Small intestine (tissue), 7 donors: ENCODE results near the gene ZNHIT2. TPM values are rescaled to one million over a fixed set of nuclear protein-coding genes. Genes with fewer than 3 reads are reported as not detected.

Experiments used
- DNase-seq, 2 donors: peaks; one replicate each; pipeline versions ENCODE4 v3.0.0 to v3.0.0-alpha.2; 2013
- FAIRE-seq: peaks from 2 replicates; lab custom pipeline; 2012; peaks lifted over from hg19 to GRCh38; lab: Jason Lieb, UNC
- H3K27ac ChIP-seq, 3 donors: one replicate each; pipeline ENCODE4 v1.5.1; 2013; ENCODE audit warnings: low read length in 2 of 3, mild to moderate bottlenecking in 2 of 3, control low read depth in 1 of 3, inconsistent platforms in 1 of 3, low read depth in 1 of 3, moderate library complexity in 1 of 3
- H3K27me3 ChIP-seq, 3 donors: one replicate each; pipeline ENCODE4 v1.6.1; 2013; ENCODE audit warnings: low read length in 3 of 3, inconsistent platforms in 1 of 3; ENCODE audit not compliant: control insufficient read depth in 3 of 3, insufficient read depth in 3 of 3
- H3K36me3 ChIP-seq, 3 donors: one replicate each; pipeline ENCODE4 v1.6.1; 2013; ENCODE audit warnings: low read length in 3 of 3, inconsistent platforms in 1 of 3, low read depth in 1 of 3, mild to moderate bottlenecking in 1 of 3, moderate library complexity in 1 of 3; ENCODE audit not compliant: control insufficient read depth in 3 of 3, insufficient read depth in 2 of 3
- H3K4me1 ChIP-seq, 3 donors: one replicate each; pipeline ENCODE4 v1.6.1; 2013; ENCODE audit warnings: low read length in 2 of 3, inconsistent platforms in 1 of 3, low read depth in 1 of 3, mild to moderate bottlenecking in 1 of 3, moderate library complexity in 1 of 3; ENCODE audit not compliant: control insufficient read depth in 3 of 3, insufficient read depth in 2 of 3
- H3K4me3 ChIP-seq, 3 donors: one replicate each; pipeline ENCODE4 v1.5.1; 2013; ENCODE audit warnings: low read length in 3 of 3, control low read depth in 1 of 3, inconsistent platforms in 1 of 3, low read depth in 1 of 3, mild to moderate bottlenecking in 1 of 3, moderate library complexity in 1 of 3
- H3K9me3 ChIP-seq, 2 donors: one replicate each; pipeline ENCODE4 v1.6.1; 2013; ENCODE audit warnings: low read depth in 1 of 2, low read length in 1 of 2; ENCODE audit not compliant: control insufficient read depth in 2 of 2, insufficient read depth in 1 of 2
- WGBS, 3 donors: extraction: QIAGEN DNeasy Blood & Tissue Kit; methylation state at CpG; one replicate each; pipeline ENCODE4 v1.1.7; 2013; 5-methylcytosine and 5-hydroxymethylcytosine counted together
- polyA plus RNA-seq, 4 donors: library from polyadenylated mRNA; stranded (reverse) in 3 of 4; unstranded in 1 of 4; fragments of 200-250 nt in 3 of 4; fragments of 120-200 nt in 1 of 4; gene quantifications; one replicate each; pipeline versions ENCODE4 v1.2.1 to v1.2.3, GENCODE V29; 2013
- donor health status: healthy with polysubstance abuse.
- donor health status: control.
- donor health status: control.
- donor health status: Bipolar disorder and iron deficiency.
- donor health status: healthy.

The ZNHIT2 gene
- polyA plus RNA-seq, 4 donors, result 7.7 to 13.6 (median 13.0) TPM

DNA sequence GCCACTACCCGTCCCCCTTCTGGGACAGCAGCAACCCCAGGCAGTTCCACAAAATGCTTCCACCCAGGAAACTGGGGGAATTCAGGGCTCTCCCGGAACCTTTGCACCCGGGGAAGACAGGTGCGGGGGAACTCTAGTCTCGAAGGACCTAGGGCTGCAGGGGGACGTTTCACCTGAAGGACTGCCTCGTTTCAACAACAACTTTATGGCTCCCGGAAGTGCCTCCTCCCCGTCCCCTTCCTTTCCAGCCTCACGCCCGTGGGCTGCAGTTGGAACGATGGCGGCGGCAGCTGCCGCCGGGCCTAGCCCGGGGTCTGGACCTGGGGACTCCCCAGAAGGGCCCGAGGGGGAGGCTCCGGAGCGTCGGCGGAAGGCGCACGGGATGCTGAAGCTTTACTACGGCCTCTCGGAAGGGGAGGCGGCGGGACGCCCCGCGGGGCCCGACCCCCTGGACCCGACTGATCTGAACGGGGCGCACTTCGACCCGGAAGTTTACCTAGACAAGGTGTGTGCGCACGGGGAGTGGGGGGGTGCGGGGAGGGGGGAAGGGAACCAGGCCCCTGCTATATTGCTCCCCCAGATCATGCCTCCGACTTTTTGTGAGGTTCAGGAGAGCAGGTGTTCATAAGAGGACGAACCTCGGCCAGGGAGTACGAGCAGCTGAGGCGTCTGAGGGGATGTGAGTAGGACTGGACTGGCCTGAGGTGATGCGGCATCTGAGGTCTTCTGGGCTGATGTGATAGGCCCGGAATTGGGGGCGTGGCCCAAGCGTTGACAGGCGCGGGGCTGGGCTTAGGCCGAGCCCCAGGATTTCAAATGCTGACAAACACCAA, 21.3 kb downstream of the ZNHIT2 start, which contains the start of gene VPS51:
TSS of gene VPS51 (plus strand) at position 241 of the 833 bp plus-strand sequence. CDS start at position 278, 37 bp downstream.
- Histone ChIP-seq H3K27me3 (no peaks in the 10 kb centered on the region), H3K4me1 (peaks cover 0 to 15% (median 3%) of the 10 kb centered on the region in 3 donors), H3K4me3 (peak within 1 kb of the TSS; percentile 70 to 77 (median 76)), H3K27ac (peak within 1 kb of the TSS; percentile 83 to 97 (median 85)), H3K9me3 (no peaks in the 10 kb centered on the region), H3K36me3 (peaks cover 0 to 24% (median 0%) of the 10 kb centered on the region in 3 donors)
- DNase-seq (peak; percentile 94 to 95), FAIRE-seq (no peak)
- 1% methylated on average over 31 to 52 of the region's 52 CpGs for WGBS, 3 donors

DNA sequence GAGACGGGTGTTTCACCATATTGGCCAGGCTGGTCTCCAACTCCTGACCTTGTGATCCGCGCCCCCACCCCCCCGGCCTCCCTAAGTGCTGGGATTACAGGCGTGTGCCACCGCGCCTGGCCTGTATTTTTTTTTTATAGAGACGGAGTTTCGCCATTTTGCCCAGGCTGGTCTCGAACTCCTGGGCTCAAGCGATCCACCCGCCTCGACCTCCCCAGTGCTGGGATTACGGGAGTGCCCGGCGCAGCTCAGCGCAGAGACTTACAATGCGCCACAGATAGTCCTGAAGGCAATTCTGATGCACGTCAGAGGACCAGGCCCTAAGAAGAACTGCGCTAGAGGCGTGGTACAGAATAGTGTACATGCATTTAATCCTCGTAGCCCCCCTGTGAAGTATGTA, 22.1 kb downstream of the ZNHIT2 start:
- H3K27ac ChIP-seq, result peak overlapping the region in 2 of 3 donors; percentile 85 to 97
- peaks cover 0 to 24% (median 0%) of the 10 kb centered on the region in 3 donors for H3K36me3 ChIP-seq
- FAIRE-seq, result no peak

DNA sequence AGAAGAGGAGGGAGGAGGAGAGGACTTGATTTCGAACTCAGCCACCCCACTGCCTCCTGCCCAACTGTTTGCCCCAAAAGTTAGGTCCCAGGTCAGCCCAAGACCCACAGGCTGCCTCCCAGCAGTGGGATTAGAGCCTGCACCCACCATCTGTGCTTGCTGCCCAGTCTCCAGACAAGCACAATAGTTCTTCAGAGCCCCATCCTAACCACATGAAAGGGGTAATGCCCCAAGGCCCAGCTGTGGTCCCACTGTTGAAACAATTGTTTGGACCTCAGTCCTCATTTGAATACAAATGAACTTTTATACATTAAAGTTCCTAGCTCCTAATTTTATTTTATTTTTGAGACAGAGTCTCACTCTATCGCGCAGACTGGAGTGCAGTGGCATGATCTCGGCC, 26.9 kb downstream of the ZNHIT2 start:
- no peak overlapping the region for H3K27ac ChIP-seq
- FAIRE-seq (no peak), DNase-seq (no peak)
- WGBS, 3 donors, result 94 to 99% (median 95%) methylated on average over 4 of the region's 4 CpGs
- no peaks in the 10 kb centered on the region for H3K9me3 ChIP-seq
- H3K4me3 ChIP-seq, result no peak overlapping the region
- H3K4me1 ChIP-seq, result peaks cover 0 to 6% (median 0%) of the 10 kb centered on the region in 3 donors
- no peaks in the 10 kb centered on the region for H3K27me3 ChIP-seq
- H3K36me3 ChIP-seq, result peaks cover 7 to 43% (median 11%) of the 10 kb centered on the region in 3 donors

More for the DNA sequence above, 22.1 kb downstream of the ZNHIT2 start:
- no peak for DNase-seq
- peak overlapping the region in 1 of 3 donors; percentile 70 for H3K4me3 ChIP-seq
- H3K27me3 ChIP-seq, result no peaks in the 10 kb centered on the region
- H3K4me1 ChIP-seq, result peaks cover 0 to 15% (median 3%) of the 10 kb centered on the region in 3 donors
- H3K9me3 ChIP-seq, result no peaks in the 10 kb centered on the region
- 76 to 81% (median 79%) methylated on average over 22 of the region's 22 CpGs for WGBS, 3 donors

DNA sequence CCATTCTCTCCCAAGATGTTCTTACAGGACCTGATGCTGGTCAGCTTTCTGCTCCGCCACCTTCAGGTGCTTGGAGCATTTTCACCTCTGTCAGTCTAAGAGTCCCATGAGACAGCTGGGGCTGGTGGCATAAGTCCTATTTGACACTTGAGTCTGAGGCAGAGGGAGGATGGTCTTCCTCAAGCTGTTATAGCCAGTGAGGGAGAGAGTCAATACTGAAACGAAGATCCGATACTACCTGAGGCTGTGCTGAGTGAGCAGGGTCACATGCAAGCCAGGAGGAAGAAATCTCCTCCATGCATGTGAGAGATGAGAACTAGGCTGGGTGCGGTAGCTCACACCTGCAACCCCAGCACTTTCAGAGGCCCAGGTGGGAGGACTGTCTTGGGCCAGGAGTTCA, 27.9 kb downstream of the ZNHIT2 start:
- FAIRE-seq (no peak), DNase-seq (no peak)
- H3K4me3 ChIP-seq, result no peak overlapping the region
- H3K4me1 ChIP-seq, result peaks cover 0 to 11% (median 2%) of the 10 kb centered on the region in 3 donors
- no peaks in the 10 kb centered on the region for H3K9me3 ChIP-seq
- H3K36me3 ChIP-seq, result peaks cover 7 to 50% (median 11%) of the 10 kb centered on the region in 3 donors
- H3K27ac ChIP-seq, result no peak overlapping the region
- WGBS, 3 donors, result 87 to 92% (median 91%) methylated on average over 4 of the region's 4 CpGs
- no peaks in the 10 kb centered on the region for H3K27me3 ChIP-seq

DNA sequence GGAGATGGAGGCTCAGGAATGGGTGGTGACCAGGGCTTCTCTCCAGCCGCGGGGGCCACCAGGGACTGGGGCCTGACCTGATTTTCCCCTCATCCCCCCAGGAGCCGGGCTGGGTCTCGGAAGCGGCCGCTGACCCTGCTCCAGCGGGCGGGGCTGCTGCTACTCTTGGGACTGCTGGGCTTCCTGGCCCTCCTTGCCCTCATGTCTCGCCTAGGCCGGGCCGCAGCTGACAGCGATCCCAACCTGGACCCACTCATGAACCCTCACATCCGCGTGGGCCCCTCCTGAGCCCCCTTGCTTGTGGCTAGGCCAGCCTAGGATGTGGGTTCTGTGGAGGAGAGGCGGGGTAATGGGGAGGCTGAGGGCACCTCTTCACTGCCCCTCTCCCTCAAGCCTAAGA, 29.7 kb downstream of the ZNHIT2 start:
- peaks cover 7 to 50% (median 11%) of the 10 kb centered on the region in 3 donors for H3K36me3 ChIP-seq
- WGBS, 3 donors, result 94 to 95% (median 95%) methylated on average over 15 of the region's 15 CpGs

DNA sequence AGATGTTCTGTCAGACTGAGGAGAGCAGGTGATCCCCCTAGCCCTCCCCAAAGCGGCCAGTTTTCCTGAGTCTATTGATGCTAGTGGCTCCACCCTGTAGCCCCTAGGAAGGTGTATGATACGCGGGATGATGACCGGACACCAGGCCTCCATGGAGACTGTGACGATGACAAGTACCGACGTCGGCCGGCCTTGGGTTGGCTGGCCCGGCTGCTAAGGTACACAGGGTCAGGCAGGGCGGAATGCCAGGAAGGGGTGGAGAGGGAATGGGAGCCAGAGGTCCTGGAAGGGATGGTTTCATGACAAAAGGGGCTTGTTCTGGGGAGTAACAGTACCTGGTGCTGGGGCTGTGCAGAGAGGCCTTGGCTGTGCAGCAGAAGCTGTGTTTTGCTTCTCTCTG, 30.3 kb downstream of the ZNHIT2 start:
- 94 to 96% (median 95%) methylated on average over 11 of the region's 11 CpGs for WGBS, 3 donors
- no peak for FAIRE-seq
- no peaks in the 10 kb centered on the region for H3K27me3 ChIP-seq
- no peaks in the 10 kb centered on the region for H3K9me3 ChIP-seq
- H3K27ac ChIP-seq, result no peak overlapping the region
- DNase-seq, result no peak
- no peak overlapping the region for H3K4me3 ChIP-seq
- peaks cover 7 to 50% (median 11%) of the 10 kb centered on the region in 3 donors for H3K36me3 ChIP-seq
- peaks cover 0 to 22% (median 2%) of the 10 kb centered on the region in 3 donors for H3K4me1 ChIP-seq

More for the DNA sequence above, 29.7 kb downstream of the ZNHIT2 start:
- no peaks in the 10 kb centered on the region for H3K27me3 ChIP-seq
- FAIRE-seq, result no peak
- DNase-seq, result no peak
- peaks cover 0 to 19% (median 2%) of the 10 kb centered on the region in 3 donors for H3K4me1 ChIP-seq
- no peak overlapping the region for H3K4me3 ChIP-seq
- no peak overlapping the region for H3K27ac ChIP-seq
- no peaks in the 10 kb centered on the region for H3K9me3 ChIP-seq

DNA sequence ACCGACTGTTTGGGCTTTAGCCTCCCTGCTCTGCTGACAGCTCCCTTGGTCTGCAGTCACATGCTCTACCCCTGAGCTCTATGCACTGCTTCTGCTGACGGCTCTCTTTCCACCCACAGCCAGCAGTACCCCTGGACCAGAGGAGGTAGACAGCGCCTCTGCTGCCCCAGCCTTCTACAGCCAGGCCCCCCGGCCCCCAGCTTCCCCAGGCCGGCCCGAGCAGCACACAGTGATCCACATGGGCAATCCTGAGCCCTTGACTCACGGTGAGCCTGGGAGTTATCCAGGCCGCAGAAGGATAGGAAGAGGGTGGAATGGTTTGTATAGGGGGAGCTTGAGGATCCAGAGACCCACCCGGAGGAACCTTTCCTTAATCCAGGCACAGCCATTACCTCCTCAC, 30.7 kb downstream of the ZNHIT2 start:
- no peak overlapping the region for H3K27ac ChIP-seq
- no peaks in the 10 kb centered on the region for H3K9me3 ChIP-seq
- peaks cover 7 to 51% (median 11%) of the 10 kb centered on the region in 3 donors for H3K36me3 ChIP-seq
- H3K27me3 ChIP-seq, result no peaks in the 10 kb centered on the region
- DNase-seq (no peak), FAIRE-seq (no peak)
- H3K4me3 ChIP-seq, result no peak overlapping the region
- WGBS, 3 donors, result 93 to 97% (median 95%) methylated on average over 9 of the region's 9 CpGs
- peaks cover 0 to 22% (median 2%) of the 10 kb centered on the region in 3 donors for H3K4me1 ChIP-seq

DNA sequence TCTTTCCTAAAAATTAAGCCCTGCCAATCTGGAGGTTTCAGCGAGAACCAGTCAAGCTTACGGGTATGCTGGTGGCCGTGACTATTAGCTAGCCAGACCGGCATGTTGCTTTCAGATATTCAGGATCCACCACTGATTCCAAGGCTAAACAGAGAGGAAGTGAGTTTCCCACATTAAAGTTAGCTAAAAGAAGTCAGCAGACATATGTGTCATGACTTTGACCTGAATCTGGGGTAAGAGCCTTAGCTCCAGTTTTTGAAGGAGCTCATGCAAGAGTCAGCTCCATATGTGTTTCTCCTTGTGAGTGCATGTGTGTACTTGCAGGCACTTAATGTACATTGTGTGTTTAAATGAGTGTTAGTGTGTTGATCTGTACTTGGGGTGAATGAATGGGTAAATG, 32.1 kb downstream of the ZNHIT2 start:
- FAIRE-seq, result no peak
- no peak for DNase-seq

More for the DNA sequence above, 32.1 kb downstream of the ZNHIT2 start:
- no peaks in the 10 kb centered on the region for H3K27me3 ChIP-seq
- H3K4me3 ChIP-seq, result no peak overlapping the region
- no peak overlapping the region for H3K27ac ChIP-seq
- H3K9me3 ChIP-seq, result no peaks in the 10 kb centered on the region
- H3K36me3 ChIP-seq, result peaks cover 7 to 52% (median 11%) of the 10 kb centered on the region in 3 donors
- WGBS, 3 donors, result 90 to 94% (median 93%) methylated on average over 4 of the region's 4 CpGs
- peaks cover 0 to 22% (median 2%) of the 10 kb centered on the region in 3 donors for H3K4me1 ChIP-seq
